Measurements from ENCODE around the gene ACADL.

ACADL gene

DNA sequence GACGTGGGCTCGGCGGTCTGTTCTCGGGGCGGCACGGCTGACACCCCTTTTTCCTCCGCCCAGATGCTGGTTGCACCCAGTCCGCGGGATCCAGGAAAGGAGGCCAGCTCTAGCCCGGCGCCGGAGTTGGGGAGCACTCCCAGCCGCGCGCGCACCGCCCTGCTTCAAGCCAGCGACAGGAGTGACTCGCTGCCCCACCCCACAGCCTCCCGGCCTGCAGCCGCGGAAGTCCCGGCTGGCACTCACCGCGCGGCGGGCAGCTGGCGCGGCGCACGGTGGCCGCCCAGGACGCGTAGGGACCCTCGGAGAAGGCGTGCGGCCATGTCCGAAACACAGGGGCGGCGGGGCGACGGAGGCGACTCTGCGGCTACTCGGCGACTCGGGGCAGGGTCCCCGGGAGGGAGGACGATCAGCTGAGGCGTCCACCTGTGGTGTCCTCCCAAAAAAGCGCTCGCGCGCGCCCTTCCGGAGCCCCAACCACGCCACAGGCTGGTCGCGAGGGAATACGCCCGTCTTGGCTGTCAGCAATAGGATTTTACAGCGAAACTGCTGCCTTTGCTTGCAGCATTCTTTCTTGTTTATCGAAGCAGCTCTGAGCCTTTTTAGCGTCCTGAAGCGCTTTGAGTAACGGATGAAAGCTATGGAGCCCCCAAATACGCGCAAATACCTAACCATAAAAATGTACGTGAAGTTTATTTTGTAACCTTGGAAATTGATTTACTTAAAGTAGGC lies at the start of gene ACADL:
ACADL (minus strand) TSS at position 507 of the 732 bp plus-strand sequence; CDS start at position 323, 184 bp downstream.
- DNase-seq (ENCODE audit: low spot score): peak; percentile 56

DNA sequence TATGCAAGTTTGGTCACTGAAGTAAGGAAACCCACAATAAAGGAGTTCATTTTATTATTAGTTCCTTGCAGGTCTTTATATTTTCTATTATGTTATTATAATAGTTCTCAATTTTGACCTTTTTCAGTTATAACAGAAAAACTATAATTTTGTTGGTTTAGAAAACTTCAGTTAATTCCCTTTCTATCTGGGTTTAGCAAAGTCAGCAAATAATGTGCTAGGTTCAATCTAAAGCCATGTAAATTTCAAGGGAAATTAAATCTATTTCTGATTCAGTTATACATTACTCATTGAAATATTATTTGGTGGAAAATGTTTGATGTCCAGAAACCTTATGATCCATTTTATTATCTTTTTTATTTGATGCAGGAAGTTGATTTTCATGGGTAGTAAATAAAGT lies 46.1 kb upstream of the ACADL start:
- DNase-seq (ENCODE audit: low spot score): no peak

DNA sequence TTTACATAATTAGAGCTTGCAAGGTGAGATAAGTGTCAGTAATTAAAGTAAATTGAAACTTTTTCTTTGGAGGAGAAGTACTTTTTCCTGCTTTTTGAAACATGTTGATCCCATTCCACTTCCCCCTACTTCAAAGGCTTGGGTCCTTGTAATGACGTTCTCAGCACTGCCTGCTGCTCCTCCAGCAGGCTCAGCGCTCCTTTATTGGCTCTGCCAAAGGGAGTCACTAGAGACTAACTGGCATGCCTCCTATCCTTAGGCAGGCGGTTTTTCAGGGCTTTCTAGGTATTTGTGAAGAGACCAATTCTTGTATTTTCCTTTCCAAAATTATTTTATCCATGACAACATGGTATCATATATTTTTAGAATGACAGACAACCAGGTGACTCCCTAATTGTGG lies 43.9 kb upstream of the ACADL start:
- no peak for DNase-seq (ENCODE audit: low spot score)

DNA sequence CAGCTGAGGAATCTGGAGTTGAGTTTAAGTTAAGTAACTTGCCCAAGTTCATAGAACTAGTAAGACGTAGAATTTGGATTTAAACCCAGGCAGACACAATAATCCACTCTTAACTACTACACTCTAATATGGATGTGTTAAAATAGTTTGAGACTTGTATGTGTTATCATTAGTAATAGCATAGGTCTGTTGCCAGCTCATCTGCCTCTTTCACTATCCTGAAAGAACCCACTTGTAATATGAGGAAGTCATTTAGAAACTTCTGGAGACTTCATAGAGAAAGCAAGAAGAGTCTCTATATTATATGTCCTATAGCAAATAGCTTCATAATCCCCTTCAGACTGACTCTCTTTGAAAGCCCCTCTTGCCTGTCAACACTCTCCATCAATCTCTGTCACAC lies 43.0 kb upstream of the ACADL start:
- no peak for DNase-seq (ENCODE audit: low spot score)

DNA sequence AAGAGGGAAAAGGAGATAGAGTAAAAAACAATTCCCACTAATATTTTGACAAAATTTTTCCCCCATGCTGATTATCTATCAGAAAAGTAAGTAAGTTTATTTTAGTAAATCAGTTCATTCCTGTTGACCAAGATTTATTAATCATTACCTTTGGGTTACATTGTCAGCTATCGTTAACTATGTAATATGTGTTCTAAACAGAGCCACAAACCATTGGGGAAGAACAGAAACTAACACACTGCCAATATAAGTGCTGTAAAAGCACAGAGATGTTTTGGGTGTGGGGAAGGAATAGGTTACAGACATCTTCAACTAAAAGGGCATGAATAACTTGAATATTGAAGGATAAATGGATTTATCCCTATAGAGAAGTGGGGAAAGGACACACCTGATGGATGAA lies 42.5 kb upstream of the ACADL start:
- DNase-seq (ENCODE audit: low spot score): no peak

DNA sequence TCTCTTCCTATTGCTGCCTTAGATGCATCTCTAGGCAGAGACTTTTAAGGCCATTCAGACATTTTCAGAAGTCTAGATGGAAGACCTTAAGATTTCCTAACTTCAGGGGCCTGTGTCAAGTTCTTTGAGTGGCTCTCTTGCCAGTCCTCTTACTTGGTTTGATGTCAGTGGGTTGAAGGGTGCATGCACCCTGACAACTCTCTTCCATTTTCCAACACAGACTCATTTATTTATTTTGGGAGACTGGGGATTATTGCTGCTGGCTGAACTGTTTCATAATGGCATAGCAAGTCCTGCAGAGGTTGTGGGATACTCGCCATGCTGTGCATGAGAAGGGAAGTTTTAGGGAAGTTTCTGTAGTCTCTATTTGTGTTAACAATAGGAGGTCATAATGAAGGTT lies 39.0 kb upstream of the ACADL start:
- no peak for DNase-seq (ENCODE audit: low spot score)

DNA sequence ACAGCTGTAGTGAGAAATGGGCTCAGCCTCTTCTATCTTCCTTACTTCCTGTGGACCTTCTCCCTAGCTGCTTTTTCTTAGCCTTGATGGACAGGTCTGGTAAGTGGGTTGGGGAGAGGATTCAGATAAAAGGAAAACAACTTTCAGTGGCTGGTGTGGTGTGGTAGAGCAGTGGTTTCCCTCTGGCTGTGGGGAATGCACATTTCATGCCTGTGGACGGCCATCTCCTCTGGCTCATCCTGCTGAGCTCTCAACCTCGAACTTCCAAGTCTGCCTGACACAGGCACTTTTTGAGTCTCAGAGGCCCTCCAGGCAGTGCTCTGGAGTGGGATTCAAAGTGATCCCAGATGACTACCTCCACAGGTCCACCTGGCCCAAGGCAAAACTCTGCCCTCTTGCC lies 38.6 kb upstream of the ACADL start:
- DNase-seq (ENCODE audit: low spot score): no peak

DNA sequence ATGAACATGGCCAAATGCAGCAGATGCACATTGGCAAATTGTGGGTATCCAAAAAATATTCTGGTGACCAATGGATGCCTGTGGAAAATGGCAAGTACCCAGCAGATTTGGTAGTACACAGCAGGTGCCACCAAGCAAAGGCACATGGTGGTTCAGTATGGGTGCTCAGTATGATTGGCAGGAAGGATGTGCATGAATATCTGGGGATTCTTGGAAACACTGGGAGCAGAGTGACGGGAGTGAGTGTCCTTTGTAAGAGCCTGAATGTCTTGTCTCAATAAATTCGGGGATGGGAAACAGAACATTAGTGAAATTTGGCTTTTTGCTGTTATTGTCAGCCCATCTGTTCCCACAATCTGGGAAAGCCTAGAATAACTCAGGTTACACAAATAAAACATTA lies 36.8 kb upstream of the ACADL start:
- no peak for DNase-seq (ENCODE audit: low spot score)

DNA sequence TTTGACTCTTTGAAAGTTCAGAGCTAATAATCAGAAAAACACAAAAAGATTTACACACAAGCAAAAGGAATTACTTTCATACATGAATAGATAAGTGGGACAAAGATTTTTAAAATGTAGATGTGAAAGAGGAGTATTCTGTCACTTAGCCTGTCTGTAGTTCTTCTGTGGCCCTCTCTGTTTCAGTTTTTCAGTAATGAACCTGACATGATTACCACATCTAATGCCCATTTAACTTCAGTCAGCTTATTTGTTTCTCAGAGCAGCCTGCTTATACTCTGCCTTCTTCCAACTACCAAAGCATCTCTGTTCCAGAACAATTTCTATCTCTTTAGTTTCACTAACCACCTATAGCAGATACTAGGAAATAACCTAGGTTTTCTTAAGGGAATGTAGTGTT lies 34.4 kb upstream of the ACADL start:
- no peak for DNase-seq (ENCODE audit: low spot score)

DNA sequence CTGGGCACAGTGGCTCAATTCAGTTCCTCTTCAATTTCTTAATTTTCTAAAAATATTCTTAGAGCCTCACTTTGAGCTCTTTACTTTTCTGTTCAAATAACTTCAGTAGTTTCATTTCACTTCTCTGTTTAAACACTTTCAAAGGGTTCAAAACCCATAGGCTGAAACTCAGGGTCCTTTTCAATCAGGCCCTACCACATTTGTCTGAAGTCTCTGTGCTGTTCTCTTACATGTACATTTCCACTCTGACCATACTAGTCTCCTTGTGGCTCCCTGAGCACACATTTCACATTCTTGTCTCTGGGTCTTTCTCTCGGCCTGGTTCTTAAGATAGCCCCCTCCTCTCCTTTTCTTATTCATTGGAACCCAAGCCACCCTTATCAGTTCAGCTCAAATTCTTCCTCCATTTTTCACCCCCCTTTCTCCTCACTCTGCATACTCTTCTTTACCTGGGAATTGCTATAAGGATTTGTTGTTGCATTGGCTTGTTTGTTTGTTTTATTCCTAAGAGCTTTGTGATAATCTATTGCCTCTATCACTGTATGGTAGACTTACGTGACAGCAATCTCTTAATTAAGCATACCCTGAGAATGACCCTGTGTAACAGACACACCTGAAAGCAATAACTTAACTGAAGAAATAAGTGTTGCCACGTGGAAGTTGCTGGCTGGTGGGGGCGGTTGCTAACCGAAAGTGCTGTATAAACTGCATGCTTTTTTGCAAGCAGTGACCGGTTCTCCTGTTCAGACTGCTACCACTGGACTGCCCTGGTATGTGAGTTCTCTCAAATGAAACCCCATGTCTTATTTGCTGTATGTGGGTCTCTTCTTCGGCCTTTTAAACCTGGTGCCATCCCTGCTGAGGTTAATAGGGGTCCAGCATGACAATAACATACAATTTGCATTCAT lies 27.7 kb upstream of the ACADL start:
- no peak for DNase-seq (ENCODE audit: low spot score)

DNA sequence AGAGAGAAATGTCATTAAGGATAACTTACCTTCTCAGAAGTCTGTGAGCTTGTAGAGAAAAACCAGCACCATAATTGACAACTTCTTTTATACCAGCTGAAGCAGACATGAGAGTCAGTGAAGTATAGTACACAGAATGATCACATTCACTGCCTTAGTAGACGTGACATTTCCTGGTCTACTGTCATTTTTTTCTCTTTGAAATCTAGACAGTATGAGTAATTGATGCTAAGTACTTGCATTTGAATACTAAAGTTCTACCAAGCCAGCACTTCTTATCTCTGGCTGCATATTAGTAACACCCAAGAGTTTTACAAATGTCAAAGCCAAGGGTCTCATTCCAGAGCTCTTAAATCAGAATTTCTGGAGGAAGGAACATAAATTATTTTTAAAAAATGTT lies 25.4 kb upstream of the ACADL start:
- DNase-seq (ENCODE audit: low spot score): no peak

DNA sequence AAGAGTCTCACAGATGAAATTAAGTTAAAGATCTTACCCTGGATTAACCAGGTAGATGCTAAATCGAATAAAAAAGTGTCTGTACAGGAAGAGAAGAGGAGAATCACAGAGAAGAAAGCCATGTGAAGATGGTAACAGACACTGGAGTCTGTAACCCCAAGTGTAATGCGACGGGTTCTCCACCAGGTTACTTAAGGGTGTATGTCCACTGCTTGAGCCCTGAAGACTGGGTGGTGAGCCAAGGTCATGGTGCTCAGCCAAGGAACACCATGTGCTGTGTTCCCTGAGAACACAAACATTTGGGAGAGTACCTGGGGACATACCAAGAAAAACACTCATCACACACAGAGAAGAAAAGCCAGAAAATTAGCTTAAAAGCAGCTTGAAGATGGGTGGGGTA lies 8.2 kb upstream of the ACADL start:
- DNase-seq (ENCODE audit: low spot score): no peak

DNA sequence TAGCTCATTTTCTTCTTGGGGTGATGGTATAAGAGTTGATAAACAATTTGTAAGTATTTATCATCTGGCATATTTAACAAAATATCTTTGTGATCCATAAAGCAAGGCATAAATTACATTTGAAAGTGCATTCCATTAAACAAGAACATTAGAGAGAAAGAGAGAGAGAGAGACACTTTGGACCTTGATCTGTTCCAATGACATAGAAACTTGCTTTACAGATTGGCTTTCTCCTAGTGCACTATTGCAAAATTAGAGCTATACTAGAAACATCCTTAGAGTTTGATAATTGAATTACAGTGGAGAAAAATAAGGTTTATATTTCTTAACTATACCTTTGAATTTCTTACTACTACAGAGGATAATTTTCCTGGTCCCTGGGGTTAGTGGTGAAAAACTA lies 5.7 kb upstream of the ACADL start:
- no peak for DNase-seq (ENCODE audit: low spot score)

DNA sequence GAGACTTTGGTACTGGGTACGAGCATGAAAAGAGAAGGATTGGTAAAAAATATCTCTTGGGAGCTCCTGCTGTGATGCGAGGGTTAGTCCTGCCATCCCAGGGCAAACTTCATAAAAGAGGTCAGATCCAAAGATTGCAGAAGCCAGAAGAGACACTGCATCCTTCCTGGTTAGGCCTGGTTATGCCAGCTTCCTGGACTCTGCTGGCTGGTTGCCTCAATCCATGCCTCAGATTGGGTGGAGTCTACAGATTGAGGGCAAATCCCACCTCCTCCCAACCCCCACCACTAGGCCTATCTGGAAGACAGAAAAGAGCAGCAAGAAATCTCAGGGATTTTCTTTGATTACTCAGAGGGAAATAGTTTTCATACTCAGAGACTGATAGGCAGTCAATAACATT lies 5.3 kb upstream of the ACADL start:
- no peak for DNase-seq (ENCODE audit: low spot score)

DNA sequence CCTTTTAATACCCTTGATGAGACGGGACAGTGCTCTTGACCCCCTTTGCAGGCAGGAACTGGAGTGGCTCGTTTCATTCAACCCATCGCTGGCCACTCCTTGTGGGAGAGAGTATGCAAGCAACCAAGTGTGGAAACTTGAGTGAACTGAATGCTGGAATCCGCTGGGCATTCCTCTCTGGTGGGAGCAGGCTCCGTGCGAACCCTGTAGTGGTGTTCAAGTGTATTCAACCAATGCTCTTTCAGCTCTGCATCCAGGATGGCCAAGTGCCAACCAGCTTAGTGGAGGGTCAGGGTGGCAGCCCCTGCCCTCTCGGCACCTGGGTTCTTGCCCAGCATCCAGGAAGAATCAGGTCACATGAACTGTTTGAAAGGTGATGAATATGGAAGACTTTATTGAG lies 3.3 kb upstream of the ACADL start:
- DNase-seq (ENCODE audit: low spot score): no peak

DNA sequence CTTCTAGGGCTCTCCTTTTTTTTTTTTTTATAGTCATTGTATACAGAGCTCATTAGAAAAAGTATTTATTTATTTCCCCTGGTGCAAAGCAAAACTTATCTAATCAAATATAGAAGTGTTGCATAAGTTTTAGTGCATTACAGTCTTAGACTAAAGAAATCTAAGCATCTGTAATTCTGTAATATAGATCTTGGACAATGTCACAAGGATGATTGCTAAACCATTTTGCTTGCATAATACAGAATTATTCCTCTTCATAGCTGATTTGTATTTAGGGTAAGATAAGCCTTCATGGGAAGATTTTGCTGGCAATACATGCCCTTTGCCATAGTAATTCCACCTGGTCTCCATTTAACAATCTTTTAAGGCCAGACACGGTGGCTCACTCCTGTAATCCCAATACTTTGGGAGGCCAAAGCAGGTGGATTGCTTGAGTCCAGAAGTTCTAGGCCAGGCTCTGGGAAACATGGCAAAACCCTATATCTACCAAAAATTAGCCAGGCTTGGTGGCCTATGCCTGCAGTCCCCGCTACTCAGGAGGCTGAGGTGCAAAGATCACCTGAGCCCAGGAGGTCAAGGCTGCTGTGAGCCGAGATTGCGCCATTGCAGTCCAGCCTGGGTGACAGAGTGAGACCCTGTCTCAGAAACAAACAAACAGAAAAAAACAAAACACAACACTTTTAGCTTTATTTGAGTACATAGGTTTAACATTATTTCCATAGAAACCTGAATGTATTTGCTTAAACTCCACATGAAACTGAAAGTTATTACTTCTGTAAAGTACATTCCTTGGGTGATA lies 2.2 kb upstream of the ACADL start:
- DNase-seq (ENCODE audit: low spot score): no peak

DNA sequence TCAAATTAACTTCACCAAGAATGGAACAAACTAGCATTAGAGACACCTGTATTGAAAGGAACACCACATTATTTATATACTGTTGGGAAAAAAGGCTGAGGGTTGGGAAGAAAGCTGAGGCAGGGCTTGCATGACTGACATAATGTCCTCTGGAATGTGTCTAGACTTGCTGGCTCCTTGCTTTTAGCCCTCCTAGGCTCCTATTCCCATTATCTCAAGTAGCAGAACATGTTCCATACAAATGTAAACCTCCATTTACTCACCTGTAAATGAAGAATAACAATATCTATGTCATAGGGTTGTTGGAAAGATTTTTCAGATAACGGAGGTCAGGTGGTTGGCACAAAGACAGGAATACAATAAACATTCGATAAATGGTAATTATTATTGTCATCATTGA lies 976 bp upstream of the ACADL start:
- DNase-seq (ENCODE audit: low spot score): no peak

DNA sequence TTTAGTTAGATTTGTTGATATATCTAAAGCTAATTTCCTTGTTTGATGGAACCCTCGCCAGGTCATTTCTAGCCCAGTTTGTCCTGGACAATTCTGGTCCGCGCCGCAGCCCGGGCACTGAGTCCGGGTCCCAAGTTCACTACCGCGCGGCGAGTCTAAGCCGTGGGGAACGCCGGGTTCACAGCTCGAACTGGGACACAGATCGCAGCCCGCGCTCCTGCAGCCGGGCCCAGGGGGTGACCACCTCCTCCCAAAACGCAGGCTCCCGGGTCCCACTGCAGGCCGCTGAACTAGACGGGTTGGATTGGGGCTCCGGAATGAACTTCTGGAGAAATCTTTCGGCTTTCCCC lies 681 bp downstream of the ACADL start:
- peak; percentile 10 for DNase-seq (ENCODE audit: low spot score)

DNA sequence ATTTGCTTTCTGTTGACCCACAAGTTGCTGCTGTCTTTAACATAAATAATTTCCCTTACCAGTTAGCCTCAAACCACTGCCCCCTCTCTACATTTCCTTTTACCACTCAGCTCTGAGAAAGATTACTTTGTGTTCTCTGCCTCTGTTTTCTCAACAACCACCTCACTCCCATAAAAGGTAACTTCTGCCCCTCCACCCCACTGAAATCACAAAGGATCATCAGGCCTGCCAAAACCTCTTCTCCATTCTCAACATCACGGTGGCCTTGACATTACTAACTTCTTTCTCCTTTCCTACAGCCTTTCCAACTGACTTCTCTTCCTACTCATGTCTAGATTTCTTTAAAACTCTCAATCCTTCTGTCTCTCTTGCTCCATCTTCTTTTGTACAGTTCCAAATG lies 10.1 kb downstream of the ACADL start:
- DNase-seq (ENCODE audit: low spot score): no peak

DNA sequence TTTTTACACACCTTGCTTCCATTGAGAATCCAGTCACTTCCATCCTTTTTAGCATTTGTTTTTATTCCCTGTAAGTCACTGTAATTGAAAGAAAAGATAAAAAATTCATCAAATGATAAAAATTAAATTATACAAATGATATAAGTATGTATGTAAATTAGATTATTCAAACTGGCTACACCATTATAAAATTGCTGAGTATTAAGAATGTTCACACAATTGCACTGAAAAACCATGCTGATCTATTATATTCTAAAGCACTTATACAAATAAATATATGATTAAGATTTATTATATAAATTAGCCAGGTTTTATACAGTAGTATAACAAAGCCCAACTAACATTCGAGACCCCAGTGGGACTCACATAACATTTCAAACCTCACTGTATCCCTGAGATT lies 15.1 kb downstream of the ACADL start:
- no peak for DNase-seq (ENCODE audit: low spot score)

DNA sequence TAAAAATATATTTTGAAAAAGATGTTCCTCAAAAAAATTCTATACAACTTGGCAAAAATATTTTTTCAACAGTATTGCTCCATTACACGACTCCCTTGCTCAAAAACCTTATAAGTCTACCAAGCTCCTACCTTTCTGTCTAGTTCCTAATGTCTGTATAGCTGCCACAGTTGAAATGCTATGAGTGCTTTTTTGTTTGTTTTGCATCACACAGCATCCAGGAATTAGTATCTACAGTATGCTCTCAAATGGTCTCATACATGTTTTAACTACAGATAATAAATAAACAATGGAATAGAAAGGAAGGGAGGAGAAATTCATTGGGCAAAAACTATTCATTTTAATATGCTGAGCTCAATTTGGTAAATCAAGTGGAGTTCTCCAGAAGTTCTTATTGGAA lies 17.3 kb downstream of the ACADL start:
- DNase-seq (ENCODE audit: low spot score): no peak

DNA sequence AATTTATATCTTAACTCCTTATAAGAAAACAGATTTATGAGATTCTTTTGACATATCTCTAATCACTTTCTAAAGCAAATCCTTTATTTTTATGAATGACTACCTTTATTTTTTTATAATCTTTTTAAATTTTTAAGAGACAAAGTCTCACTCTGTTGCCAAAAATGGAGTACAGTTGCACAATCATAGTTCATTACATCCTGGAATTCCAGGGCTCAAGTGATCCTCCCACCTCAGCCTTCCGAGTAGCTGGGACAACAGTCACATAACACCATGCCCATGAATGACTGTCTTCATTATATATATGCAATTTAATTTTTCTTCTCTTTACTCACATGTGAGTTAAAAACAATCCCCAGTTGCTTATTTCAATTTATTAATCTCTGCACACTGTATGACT lies 21.7 kb downstream of the ACADL start:
- no peak for DNase-seq (ENCODE audit: low spot score)

DNA sequence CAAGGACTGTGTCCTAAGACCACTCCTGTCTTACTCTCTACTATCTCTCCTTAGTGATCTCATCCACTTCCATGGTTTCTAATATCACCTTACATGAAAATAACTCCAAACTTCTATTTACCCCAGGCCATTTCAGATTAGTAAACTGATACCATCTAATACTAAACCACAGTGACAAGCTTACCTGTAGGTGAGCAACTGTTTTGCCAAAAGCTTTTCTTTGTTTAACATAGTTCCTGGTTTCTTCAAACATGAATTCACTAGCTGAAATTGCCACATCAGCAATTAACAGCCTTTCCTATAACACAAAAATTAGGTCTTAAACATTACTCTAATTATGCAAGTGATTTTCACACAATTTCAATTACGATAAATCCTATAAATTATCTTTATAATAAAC lies 22.1 kb downstream of the ACADL start:
- DNase-seq (ENCODE audit: low spot score): no peak
